GM18517 (cell line): ENCODE results near the gene PTPRU.

Experiments
- ATAC-seq: cut with Tn5 transposase; IDR thresholded peaks from one replicate; pipeline ENCODE4 v1.9.1; 2021; ENCODE audit warnings: mild to moderate bottlenecking, moderate library complexity; ENCODE audit not compliant: unreplicated experiment

PTPRU gene

DNA sequence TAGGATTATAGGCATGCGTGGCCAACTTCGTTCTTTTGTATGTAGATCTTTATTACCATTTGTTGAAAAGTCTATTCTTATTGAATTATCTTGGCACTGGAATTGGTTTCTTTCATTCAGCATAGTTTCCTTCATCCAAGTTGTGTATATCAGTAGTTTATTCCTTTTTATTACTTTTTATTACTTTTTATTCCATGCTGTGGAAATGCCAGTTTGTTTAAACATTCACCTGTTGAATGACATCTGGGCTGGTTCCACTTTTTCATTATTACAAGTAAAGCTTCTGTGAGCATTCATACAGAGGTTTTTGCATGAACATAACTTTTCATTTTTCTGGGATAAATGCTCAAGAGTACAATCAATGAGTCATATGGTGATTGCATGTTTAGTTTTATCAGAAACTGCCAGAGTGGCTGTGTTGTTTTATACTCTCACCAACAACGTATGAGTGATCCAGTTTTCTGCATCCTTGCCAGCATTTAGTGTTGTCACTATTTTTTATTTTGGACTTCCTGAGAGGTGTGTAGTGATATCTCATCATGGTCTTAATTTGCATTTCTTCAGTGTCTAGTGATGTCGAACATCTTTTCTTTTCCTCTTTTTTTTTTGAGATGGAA, 28.6 kb downstream of the PTPRU start:
- ATAC-seq, result no peak

DNA sequence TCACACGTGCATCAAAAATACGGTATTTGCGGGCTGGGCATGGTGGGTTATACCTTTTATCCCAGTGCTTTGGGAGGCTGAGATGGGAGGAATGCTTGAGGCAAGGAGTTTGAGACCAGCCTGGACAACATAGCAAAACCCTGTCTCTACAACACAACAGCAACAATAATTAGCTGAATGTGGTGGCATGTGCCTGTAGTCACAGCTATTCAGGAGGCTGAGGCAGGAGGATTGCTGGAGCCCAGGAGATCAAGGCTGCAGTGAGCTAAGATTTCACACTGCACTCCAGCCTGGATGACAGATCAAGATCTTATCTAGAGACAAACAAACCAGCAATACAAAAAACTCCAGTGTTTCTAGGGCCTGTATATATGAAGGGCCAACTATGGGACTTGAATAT, 30.6 kb downstream of the PTPRU start:
- ATAC-seq, result no peak

DNA sequence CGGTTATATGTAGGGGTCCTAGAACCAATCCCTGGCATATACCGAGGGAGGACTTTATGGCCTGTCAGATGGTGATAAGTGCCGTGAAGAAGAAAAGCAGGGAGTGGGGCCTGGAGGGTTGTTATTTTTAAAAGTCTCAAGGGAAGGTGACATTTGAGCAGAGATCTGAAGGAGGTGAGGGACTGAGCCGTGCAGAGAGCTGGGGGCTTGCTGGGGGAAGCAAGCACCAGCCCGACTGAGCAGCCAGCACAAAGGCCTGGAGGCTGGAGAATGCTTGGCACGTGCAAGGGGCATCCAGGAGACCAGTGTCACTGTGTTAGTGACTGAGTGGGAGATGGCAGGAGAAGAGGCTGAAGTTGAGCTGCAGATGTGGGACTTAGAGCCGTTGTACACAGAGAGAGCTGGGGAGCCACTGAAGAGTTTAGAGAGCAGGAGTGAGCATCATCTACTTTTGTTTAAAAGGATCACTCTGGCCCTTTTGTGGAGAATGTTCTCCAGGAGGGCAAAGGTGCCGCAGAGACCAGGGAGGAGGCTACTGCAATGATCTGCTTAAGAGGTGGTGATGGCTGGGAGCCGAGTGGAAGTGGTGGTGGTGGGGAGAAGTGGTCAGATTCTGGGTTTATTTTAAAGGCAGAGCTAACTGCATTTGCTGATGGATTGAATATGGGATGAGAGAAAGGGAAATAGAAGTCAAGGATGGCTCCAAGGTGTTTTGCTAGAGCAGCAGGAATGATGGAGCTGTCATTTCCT, 31.2 kb downstream of the PTPRU start:
- no peak for ATAC-seq

DNA sequence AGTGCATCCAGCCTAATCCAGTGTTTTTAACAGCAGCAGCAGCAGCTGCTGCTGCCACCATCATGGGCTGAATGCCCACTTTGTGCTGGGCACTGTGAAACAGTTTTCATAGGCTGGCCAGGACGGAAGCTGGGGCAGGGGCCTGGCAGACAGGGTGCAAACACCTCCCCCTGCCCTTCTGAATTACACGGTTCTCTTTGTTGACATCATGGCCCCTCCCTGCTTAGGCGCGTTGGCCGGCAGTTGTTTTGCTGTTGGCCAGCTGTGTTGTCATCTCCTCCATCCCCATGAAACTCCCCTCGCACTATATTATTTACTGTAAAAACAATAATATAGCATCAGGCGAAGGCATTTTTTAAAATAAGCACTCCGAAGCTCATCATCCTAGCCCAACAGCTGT, 33.1 kb downstream of the PTPRU start:
- ATAC-seq, result no peak

DNA sequence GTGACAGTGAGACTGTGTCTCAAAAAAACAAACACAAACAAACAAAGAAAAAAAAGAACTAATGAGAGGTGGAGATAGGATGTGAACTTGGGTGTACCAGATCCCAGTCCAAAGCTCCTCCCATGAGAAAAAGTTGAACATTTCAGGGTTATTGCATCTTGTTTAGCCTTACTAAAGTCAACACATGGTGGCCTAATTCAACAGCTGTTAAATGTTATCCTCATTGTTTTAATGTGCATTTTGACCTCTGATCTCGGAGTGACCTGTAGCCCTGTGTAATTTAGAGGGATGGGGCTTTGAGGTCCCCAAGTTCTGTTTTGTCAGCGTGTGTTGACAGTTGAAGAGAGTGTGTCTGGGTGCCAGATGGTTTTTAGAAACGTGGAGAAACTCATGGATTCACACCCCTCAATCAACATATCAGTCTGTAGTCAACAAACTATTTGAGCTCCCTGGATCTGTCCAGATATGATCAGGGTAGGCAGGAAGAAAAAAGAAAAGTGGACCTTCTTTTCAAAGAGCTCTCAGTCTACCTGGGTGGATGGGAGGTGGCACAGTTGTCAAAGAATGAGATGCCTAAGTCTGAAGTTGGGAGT, 34.7 kb downstream of the PTPRU start:
- ATAC-seq, result no peak

DNA sequence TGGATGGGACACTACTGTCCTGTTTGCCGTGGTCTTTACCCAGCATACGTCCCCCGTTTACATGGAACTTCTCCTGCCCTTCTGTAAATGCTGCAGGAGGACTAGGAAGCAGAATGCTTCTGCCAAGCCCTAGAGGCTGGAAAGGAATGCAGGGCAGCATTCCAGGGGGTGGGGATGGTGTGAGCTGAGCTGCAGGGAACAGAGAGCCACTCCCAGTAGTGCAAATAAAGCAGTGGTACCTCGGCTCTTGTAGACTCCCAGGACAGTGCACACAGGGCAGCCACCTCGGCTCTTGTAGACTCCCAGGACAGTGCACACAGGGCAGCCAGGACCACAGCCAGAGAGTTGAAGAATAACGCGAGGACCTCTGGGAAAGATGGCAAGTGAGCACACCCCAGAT, 35.4 kb downstream of the PTPRU start:
- ATAC-seq, result no peak

DNA sequence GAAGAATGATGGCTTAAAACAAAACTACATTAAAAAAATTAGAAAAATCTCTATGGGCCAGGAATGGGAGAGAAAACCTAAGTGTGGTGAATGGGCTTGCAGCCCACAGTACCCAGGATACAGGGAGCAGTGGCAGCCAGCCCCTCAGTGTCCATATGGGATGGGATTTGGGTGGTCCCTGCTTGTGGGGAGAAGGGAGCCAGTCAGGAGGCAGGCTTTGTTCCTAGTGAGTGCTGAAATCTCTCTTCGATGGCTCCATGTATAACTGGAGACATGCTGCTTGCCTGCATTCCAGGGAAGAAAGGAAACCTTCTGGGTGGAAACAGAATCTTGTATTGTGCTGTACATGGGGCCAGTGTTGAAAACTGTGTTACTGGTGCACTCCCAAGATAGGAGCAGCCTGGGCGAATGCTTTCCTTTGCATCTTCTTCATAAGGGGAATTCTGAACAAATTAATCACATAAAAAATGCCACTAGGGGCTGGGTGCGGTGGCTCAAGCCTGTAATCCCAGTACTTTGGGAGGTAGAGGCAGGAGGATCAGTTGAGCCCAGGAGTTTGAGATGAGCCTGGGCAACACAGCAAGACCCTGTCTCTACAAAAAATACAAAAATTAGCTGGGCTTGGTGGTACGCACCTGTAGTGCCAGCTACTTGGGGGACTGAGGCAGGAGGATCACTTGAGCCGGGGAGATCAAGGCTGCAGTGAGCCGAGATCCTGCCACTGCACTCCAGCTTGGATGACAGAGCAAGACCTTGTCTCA, 36.0 kb downstream of the PTPRU start:
- ATAC-seq, result no peak

DNA sequence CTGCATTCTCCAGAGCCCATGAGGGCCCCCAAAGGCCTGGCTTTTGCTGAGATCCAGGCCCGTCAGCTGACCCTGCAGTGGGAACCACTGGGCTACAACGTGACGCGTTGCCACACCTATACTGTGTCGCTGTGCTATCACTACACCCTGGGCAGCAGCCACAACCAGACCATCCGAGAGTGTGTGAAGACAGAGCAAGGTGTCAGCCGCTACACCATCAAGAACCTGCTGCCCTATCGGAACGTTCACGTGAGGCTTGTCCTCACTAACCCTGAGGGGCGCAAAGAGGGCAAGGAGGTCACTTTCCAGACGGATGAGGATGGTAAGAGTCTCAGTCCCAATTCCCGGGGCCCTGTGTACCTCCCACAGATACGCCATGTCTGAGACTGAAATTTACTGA, 39.1 kb downstream of the PTPRU start:
- no peak for ATAC-seq

DNA sequence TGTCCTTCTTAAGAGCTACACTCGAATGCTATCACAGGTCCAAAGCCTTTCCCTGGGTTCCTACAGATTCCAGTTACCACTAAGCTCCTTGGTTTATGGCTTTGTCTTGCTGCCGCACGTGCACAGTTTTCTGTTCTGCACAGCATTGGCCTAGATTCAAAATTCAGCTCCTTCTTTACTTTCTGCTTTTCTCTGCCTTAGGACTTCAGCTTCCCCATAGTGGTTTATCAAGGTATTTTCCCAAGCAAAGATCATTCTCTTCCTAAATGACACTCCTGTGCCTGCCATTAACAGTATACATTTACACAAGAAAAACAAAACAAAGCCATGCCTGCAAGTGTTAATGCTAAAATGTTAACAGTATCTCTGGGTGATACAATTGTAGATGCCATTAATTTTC, 41.8 kb downstream of the PTPRU start:
- no peak for ATAC-seq

DNA sequence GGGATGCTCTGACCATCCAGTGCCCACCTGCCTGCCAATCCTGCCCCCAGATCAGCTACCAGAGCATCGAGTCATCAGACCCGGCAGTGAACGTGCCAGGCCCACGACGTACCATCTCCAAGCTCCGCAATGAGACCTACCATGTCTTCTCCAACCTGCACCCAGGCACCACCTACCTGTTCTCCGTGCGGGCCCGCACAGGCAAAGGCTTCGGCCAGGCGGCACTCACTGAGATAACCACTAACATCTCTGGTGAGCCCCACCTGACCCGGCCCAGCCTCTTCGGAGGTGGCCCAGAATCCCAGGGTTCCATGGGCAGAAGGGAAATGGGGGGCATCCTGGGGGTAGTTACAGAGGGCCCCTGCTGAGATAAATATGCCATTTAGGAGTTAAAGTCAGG, 43.1 kb downstream of the PTPRU start:
- ATAC-seq, result no peak

DNA sequence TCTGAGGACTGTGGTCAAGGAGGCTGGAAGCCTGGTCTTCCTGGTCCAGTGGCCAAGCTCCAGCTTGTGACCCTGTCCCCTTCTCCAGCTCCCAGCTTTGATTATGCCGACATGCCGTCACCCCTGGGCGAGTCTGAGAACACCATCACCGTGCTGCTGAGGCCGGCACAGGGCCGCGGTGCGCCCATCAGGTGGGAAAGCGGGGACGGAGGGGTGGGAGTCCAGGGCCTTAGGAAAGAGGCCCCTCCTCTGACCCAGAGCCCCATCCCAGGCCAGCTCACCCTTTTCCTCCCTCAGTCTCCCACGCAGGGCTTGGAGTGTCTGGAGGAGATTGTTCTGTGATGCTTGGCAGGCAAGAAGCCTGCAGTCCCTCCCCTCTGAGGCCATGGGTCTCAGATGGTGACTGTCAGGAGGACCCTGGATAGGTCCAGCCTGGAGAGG, 43.6 kb downstream of the PTPRU start:
- no peak for ATAC-seq

DNA sequence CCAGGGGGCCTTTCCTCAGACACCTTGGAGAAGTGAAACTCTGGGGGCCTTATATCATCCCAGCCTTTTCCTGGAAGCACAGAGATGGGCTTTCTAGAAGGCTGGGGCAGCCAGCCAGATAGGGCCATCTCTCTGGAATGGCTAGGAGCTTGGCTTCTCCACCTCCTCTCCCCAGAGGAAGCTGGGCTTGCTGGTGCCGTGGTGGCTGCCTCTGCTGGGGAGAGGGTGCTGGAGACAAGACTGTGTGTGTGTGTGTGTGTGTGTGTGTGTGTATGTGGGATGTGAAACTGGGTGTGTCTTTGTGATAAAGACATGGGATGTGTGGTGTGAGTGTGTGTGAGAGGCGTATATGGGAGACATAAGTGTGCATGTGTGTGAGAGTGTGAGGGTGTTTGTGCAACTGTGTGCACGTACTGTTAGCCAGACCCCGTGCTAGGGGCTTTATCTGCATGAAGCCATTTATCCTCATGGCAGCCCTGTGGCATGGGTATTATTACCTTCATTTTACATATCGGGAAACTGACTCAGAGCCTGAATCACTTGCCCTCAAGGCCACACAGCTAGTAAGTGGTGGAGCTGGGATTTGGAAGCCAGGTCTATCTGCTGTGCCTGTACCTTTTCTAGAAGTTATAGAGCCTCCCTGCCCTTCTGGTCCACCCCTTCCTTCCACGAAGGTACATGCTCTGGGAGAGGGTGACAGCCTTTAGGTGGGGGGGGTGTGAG, 44.2 kb downstream of the PTPRU start:
- ATAC-seq, result no peak

DNA sequence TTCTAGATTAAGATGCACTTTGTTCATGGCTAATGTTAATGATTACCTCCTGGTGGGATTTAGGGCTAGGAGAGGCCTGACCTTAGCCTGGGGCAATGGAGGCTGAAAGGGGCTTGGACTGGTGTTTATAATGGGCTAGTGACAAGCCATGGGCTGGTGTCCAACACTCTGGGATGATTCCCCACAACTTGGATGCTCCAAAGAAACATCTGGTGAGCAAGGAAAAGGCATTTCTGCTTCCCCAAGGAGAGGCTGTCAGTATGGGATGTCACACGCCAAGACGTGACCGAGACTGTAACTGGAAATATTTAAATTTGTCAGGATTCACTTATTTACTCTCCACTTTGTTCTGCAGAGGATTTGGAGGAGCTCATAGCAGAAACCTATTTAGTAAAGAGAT, 45.2 kb downstream of the PTPRU start:
- no peak for ATAC-seq

DNA sequence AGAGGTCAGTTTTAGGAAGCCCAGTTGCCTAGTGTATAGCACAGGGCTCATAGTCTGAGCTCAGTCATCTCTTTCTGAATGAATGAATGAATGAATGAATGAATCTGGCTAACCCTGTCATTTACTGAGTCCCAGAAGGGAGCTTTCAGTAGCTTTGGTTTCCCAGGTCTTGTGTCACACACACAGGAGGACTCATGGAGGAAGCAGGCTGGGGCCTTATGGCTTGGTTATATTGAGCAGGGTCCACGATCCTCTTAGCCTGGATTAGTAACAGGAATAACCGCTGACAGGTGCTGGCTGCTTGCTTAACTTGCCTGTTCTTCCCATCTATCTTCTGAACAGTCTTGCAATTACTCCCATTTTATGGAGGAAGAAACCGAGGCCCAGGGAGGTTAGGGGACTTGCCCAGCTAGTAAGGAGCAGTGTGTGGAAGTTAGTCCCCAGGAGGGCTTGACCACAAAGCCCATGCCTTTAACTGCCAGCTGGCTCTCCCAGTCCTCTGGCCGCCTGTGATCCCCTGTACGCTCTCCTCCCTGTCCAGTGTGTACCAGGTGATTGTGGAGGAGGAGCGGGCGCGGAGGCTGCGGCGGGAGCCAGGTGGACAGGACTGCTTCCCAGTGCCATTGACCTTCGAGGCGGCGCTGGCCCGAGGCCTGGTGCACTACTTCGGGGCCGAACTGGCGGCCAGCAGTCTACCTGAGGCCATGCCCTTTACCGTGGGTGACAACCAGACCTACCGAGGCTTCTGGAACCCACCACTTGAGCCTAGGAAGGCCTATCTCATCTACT, 46.0 kb downstream of the PTPRU start:
- ATAC-seq, result no peak

DNA sequence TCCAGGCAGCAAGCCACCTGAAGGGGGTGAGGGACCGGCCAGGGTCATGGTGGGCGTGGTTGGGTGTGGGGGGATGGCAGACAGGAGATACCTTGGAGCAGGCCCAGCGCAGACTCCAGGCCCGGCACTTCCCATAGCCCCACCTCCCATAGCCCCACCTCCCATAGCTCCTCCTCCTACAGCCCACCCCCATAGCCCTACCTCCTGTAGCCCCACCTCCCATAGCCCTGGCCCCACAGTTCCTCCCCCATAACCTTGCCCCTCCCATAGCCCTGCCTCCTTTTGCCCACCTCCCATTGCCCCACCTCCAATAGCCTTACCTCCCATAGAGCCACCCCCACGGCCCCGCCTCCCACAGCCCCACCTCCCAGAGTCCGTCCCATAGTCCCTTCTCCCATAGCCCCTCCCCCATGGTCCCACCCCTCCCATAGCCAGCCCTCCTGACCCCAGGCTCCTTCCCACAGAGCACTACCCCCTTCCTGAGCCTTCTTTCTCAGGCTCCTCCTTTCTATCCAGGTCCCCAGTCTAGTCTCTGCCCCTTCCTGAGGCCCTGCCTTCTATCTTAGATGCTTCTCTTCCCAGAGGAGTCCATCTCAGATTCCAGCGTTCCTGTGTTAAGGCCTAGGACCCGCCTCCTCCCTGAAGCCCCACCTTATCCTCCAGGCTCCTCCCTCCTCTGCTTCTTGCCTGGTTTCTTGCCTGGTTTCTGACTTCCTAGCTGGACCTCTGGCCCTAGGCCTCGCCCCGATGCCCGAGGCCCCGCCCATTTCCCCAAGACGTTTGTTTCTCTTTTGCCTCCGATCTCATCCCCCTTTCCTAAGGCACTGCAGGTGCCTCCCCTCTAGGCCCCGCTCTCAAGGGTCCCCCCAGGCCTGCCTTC, 46.8 kb downstream of the PTPRU start:
- ATAC-seq, result no peak

DNA sequence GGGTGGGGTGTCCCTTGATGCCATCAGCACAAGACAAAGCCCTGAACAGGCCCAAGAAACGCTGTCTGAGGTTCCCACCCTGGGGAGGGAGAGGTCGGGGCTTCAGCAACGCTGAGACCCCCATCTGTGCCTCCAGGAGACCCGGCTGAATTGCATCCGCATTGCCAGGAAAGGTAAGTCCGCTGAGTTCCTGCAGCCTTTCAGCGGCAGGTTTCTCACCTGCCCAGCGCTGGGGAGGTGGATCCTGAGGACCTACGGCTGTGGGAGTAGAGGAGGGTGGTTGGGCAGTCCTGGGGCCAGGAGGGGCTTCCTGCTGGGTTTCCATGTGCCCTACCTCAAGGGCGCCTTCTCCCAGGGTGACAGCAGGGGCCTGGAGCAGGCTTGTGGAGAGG, 47.5 kb downstream of the PTPRU start:
- ATAC-seq, result no peak

DNA sequence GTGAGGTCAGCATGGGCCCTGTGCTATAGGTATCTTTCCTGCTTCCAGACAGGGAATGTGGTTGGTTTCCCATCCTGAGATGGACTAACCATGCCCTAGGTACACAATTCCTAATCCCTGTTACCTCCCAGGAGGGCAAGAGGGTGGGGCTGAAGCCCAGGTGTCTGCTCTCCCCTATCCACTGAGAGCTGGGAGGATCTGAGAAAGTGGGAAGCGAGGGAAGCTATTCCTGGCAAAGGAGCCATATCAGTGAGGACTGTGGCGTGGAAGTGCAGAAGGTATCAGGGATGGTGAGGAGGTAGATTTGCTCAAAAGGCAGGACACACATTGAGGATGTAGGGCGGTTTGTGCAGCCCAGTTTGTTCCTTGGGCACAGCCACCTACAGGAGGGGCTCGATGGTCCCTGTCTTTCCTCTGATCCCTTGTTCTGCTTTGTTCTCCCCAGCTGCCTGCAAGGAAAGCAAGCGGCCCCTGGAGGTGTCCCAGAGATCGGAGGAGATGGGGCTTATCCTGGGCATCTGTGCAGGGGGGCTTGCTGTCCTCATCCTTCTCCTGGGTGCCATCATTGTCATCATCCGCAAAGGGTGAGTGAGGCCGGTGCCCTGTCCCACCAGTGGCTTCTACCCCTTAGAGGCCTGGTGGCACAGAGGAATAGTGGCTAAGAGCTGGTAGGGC, 48.1 kb downstream of the PTPRU start:
- no peak for ATAC-seq

DNA sequence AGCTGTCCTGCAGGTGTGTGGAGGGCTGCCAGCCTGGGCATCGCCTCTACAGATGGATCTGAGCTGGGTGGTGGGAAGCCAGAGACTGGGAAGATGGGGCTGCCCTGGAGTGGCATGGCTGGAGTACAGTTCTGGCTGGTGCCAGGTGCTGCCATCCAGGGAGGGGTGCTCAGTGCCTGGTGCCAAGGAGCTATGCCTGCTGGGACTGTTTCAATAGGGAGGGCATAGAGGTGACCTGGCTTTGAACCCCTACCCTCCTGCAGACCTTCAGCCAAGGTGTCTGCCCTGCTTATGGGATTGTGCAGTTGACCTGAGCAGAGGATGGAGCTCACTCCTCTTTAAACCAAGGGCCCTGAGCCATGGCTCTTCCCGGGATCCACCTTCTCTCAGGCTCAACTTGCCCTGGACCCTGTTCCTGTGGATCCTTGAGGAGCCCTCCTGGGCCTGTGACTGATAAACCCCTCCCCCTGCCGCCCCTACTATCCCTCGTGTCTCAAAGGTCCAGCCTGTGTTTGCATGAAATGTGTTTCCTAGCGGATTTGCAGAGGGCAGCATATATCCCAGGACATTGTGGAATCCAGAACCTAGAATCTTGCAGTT, 48.7 kb downstream of the PTPRU start:
- ATAC-seq, result no peak
